Cardiac muscle cell (in vitro differentiated cells and primary cell): ENCODE results near the gene JMJD8. TPM values are rescaled to one million over a fixed set of nuclear protein-coding genes. Genes with fewer than 3 reads are reported as not detected.

Source experiments
- DNase-seq, 2 donors: peaks; one replicate each; pipeline versions ENCODE4 v3.0.0 to v3.0.0-alpha.2; 2010 to 2017; ENCODE audit warnings: low read depth in 1 of 2, low spot score in 1 of 2
- H3K27ac ChIP-seq: fragments of 200-600 bp; sonication (generic); 2 replicates; pipeline ENCODE4 v1.5.1; 2016
- H3K27me3 ChIP-seq: fragments of 200-600 bp; sonication (generic); 2 replicates; pipeline ENCODE4 v1.6.0; 2016; ENCODE audit warnings: control low read depth
- H3K36me3 ChIP-seq: fragments of 200-600 bp; sonication (generic); 2 replicates; pipeline ENCODE4 v1.5.1; 2016; ENCODE audit warnings: control low read depth
- H3K4me1 ChIP-seq: fragments of 200-600 bp; sonication (generic); 2 replicates; pipeline ENCODE4 v1.8.1; 2017; ENCODE audit warnings: low read depth, mild to moderate bottlenecking, mixed run types
- H3K4me3 ChIP-seq: fragments of 200-600 bp; sonication (generic); 2 replicates; pipeline ENCODE4 v1.5.1; 2016; ENCODE audit warnings: mild to moderate bottlenecking
- H3K9me3 ChIP-seq: fragments of 200-600 bp; sonication (generic); 2 replicates; pipeline ENCODE4 v1.5.1; 2017; ENCODE audit warnings: low read depth, mild to moderate bottlenecking, control low read depth
- polyA plus RNA-seq: library from polyadenylated mRNA; unstranded; fragments of >200 nt; fragmentation: Nextera tagmentation; extraction: Ambion mirVana; gene quantifications from 2 replicates; pipeline ENCODE4 v1.2.1, GENCODE V29; 2016
- total RNA-seq: library from RNA; depleted of rRNA; stranded (reverse); fragments of >200 nt; gene quantifications from 2 replicates; pipeline ENCODE4 v1.2.3, GENCODE V29; 2016
- TF ChIP-seq, protein P1 (sequence below): IDR thresholded peaks from 2 replicates; pipeline ENCODE4 v1.5.1; 2012; ENCODE audit warnings: low read depth, mild to moderate bottlenecking, low read length

The JMJD8 gene
- total and polyA plus RNA-seq, 2 experiments from 2014 or later, result 105 to 118 TPM

DNA sequence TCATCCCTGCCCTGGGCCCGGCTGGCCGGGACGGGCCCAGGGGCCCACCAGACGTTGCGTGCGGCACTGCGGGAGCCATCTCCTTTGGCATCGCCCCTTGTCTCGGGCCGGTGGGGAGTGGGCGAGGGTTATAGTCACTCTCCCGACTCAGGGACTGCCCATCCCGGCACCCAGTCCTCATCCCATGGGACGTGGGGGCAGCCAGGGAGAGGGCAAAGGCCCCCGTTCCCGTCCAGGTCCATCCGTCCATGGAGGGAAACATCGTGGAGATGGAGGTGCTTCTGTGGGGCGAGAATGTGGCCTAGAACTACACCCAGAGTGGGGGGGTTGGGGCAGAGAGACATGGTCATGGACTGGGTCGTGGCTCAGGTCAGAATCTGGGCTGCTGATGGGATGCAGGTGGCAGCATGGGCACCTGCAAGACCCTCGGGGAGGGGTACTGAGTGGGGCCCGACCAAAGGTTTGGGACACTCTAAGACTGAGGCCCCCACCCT lies 37.4 kb downstream of the JMJD8 start:
- Histone ChIP-seq H3K4me1 (peaks cover 17% of the 10 kb centered on the region), H3K27me3 (no peaks in the 10 kb centered on the region), H3K4me3 (no peak overlapping the region), H3K27ac (no peak overlapping the region), H3K9me3 (no peaks in the 10 kb centered on the region), H3K36me3 (no peaks in the 10 kb centered on the region)
- no peak for DNase-seq
- TF ChIP-seq, protein P1, sequence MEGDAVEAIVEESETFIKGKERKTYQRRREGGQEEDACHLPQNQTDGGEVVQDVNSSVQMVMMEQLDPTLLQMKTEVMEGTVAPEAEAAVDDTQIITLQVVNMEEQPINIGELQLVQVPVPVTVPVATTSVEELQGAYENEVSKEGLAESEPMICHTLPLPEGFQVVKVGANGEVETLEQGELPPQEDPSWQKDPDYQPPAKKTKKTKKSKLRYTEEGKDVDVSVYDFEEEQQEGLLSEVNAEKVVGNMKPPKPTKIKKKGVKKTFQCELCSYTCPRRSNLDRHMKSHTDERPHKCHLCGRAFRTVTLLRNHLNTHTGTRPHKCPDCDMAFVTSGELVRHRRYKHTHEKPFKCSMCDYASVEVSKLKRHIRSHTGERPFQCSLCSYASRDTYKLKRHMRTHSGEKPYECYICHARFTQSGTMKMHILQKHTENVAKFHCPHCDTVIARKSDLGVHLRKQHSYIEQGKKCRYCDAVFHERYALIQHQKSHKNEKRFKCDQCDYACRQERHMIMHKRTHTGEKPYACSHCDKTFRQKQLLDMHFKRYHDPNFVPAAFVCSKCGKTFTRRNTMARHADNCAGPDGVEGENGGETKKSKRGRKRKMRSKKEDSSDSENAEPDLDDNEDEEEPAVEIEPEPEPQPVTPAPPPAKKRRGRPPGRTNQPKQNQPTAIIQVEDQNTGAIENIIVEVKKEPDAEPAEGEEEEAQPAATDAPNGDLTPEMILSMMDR, result no peak

DNA sequence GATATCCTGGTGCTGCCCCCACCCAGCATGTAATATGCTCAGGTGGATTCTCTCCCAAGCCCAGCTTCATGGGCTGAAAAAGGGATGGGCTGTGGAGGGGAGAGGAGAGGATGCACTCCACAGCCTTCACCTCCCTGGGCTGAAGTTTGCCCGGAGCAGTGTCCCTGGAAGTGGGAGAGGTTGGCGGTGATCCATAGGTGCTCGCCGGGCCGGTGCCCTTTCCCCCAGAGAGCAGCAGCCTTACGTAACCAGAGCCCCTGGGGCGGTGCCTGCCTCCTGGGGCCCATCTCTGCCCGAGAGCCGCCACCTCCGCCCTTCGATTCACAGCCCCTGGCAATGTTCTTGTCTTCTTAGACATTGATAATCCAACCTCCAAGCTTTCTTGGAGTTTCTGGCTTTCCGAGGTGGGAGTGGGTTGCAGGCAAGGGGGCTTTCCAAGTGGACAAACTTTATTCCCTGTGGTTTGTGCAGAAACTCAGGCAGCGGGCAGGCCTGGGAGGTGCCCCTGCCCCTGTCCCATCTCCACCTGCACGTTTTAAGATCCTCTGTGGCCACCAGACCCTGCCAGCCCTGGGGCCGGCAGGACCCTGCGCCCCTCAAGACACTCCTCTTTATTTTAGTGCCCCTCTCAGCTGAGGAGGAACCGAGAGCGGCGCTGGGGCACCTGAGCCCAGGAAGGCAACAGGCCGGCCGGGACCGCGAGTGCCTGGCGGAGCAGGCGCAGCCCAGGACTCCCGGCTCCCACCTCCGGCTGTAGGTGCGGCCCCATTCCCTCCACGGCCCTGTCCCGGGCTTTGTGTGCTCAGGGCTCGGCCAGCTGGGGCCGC lies 38.1 kb downstream of the JMJD8 start:
- Histone ChIP-seq H3K4me3 (no peak overlapping the region), H3K27me3 (no peaks in the 10 kb centered on the region), H3K36me3 (no peaks in the 10 kb centered on the region), H3K27ac (no peak overlapping the region), H3K9me3 (no peaks in the 10 kb centered on the region), H3K4me1 (peaks cover 17% of the 10 kb centered on the region)
- no peak for DNase-seq
- TF ChIP-seq, protein P1, result no peak

DNA sequence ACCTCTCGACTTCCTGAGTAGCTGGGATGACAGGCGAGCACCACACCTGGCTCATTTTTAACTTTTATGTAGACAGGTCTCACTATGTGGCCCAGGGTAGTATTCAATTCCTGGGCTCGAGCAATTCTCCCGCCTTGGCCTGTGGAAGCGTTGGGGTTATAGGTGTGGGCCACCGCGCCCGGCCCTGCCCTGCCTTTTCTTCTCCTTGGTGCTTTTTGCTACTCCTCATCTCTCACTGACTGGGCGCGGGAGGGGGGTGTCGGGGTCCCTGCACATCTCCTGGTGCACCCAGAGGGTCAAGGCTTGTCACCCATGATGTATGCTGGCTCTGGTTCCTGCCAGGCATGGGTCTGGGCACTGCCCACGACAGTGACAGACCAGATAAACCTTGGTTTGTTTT lies 39.6 kb downstream of the JMJD8 start:
- Histone ChIP-seq H3K4me3 (no peak overlapping the region), H3K27me3 (no peaks in the 10 kb centered on the region), H3K9me3 (no peaks in the 10 kb centered on the region), H3K27ac (no peak overlapping the region), H3K4me1 (peaks cover 12% of the 10 kb centered on the region), H3K36me3 (no peaks in the 10 kb centered on the region)
- TF ChIP-seq, protein P1, result no peak
- no peak for DNase-seq

DNA sequence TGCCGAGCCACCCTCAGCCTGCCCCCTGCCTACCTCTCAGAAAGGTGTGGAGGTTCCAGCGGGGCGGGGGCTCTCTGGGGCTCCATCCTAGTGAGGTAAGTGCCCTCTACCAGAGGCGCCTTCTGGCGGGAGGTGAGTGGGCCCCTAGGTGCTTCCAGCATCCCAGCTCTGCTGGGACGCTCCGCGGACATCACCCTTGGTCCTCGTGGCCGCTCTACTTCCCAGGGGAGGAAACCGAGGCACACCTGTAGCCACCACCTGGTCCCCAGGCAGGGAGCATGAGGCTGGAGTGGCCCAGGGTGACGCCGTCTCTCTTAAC lies 41.1 kb downstream of the JMJD8 start:
- Histone ChIP-seq H3K27me3 (no peaks in the 10 kb centered on the region), H3K4me1 (peaks cover 16% of the 10 kb centered on the region), H3K27ac (peak overlapping the region; percentile 83), H3K4me3 (peak overlapping the region; percentile 80), H3K36me3 (no peaks in the 10 kb centered on the region), H3K9me3 (no peaks in the 10 kb centered on the region)
- DNase-seq, result no peak
- TF ChIP-seq, protein P1, result no peak

DNA sequence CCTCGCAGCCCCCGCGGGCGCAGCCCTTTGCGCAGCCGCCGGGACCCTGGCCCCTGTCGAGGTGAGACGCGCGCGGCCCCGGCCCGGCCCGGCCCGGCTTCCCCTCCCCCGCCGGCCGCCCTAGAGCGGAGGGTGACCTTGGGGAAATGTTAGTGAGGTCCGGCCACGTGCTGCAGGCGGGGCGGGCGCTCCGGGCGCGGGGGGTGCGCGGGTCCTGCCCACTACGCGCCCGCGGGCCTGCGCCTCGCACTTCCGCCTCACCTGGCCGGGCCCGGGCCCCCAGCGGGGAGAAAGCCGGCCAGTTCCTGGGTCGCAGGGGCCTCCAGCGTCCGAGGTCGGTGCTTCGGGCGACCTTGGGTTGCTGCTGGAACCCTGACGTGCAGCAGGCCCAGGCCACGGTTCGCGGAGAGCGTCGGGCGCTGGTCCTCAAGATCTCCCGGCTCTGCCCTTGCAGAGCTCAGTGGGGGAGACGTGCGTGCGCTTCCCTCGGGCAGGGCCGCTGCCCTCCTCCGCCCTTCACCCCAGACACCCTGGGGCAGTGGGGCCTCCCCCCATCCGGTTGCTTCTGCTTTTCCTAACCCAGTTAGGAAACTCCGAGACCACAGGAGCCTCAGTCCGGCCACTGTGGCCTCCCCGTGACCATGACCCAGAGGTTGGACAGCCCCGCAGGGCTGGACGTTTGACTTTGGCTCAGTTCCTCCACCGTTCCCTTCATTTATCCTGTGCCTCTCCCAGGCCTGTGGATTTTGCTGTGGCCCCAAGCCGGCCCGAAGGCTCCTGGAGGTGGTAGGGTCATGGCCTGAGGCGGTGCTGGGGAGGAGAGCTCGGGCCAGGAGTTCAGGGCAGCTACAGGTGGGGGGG lies 41.7 kb downstream of the JMJD8 start:
- H3K9me3 ChIP-seq, result no peaks in the 10 kb centered on the region
- DNase-seq, result peak; percentile 36 to 71
- TF ChIP-seq, protein P1, result no peak
- H3K27me3 ChIP-seq, result no peaks in the 10 kb centered on the region
- H3K27ac ChIP-seq, result peak overlapping the region; percentile 83
- H3K36me3 ChIP-seq, result no peaks in the 10 kb centered on the region
- peaks cover 21% of the 10 kb centered on the region for H3K4me1 ChIP-seq
- H3K4me3 ChIP-seq, result peak overlapping the region; percentile 80
